22Rv1 (cell line): ENCODE data around the gene RET.

Experiments used
- CTCF ChIP-seq: fragments of 450-650 bp; IDR thresholded peaks from 2 replicates; pipeline ENCODE4 v1.5.1; 2017; ENCODE audit warnings: mild to moderate bottlenecking
- ZFX ChIP-seq: fragments of 450-650 bp; IDR thresholded peaks from 2 replicates; pipeline ENCODE4 v1.6.1; 2017; ENCODE audit warnings: antibody characterized with exemption, borderline replicate concordance

- no peak for TF ChIP-seq CTCF
- TF ChIP-seq ZFX: no peak
These were observed 43.5 kb downstream of the RET start for GRCh38 chr10:43120116-43120928.
